ENCODE data around the gene TIAM1.

Gene TIAM1

GRCh38 chr21:31164713-31165694 is 179.1 kb downstream of the TIAM1 start:
- DNase-seq, result no peak

- no peak for DNase-seq
Measured at GRCh38 chr21:31162827-31163226, 181.2 kb downstream of the TIAM1 start.

- DNase-seq, result no peak
Measured at GRCh38 chr21:31162079-31162699, 181.9 kb downstream of the TIAM1 start.

- no peak for DNase-seq
Measured at GRCh38 chr21:31161157-31161556, 182.9 kb downstream of the TIAM1 start.

GRCh38 chr21:31159808-31160207 is 184.3 kb downstream of the TIAM1 start:
- no peak for DNase-seq

GRCh38 chr21:31158789-31159581 is 185.1 kb downstream of the TIAM1 start:
- DNase-seq, result no peak

- DNase-seq, result no peak
Measured at GRCh38 chr21:31157756-31158155, 186.3 kb downstream of the TIAM1 start.

GRCh38 chr21:31156662-31157061 is 187.4 kb downstream of the TIAM1 start:
- DNase-seq, result no peak

- no peak for DNase-seq
Measured at GRCh38 chr21:31156169-31156568, 187.9 kb downstream of the TIAM1 start.

GRCh38 chr21:31151156-31152045 is 192.7 kb downstream of the TIAM1 start:
- no peak for DNase-seq

- no peak for DNase-seq
Measured at GRCh38 chr21:31145274-31145673, 198.8 kb downstream of the TIAM1 start.

- DNase-seq, result no peak
Measured at GRCh38 chr21:31143036-31143435, 201.0 kb downstream of the TIAM1 start.

GRCh38 chr21:31142600-31142999 is 201.5 kb downstream of the TIAM1 start:
- DNase-seq, result no peak

- no peak for DNase-seq
Measured at GRCh38 chr21:31141389-31142000, 202.6 kb downstream of the TIAM1 start.

GRCh38 chr21:31140676-31141075 is 203.4 kb downstream of the TIAM1 start:
- DNase-seq, result no peak

- DNase-seq, result no peak
Measured at GRCh38 chr21:31140025-31140424, 204.0 kb downstream of the TIAM1 start.

GRCh38 chr21:31137960-31138359 is 206.1 kb downstream of the TIAM1 start:
- no peak for DNase-seq

GRCh38 chr21:31136891-31137290 is 207.2 kb downstream of the TIAM1 start:
- peak; percentile 26 to 54 for DNase-seq

GRCh38 chr21:31135531-31136184 is 208.4 kb downstream of the TIAM1 start:
- DNase-seq, result no peak

GRCh38 chr21:31133243-31133830 is 210.7 kb downstream of the TIAM1 start:
- no peak for DNase-seq

Data from cerebellar nuclear complex (tissue), 1 donor.